Measurements from ENCODE around the gene APC. TPM values are rescaled to one million over a fixed set of nuclear protein-coding genes. Genes with fewer than 3 reads are reported as not detected.

The APC gene
- total RNA-seq, 1 donor from 2014 or later = 53.9 TPM

DNA sequence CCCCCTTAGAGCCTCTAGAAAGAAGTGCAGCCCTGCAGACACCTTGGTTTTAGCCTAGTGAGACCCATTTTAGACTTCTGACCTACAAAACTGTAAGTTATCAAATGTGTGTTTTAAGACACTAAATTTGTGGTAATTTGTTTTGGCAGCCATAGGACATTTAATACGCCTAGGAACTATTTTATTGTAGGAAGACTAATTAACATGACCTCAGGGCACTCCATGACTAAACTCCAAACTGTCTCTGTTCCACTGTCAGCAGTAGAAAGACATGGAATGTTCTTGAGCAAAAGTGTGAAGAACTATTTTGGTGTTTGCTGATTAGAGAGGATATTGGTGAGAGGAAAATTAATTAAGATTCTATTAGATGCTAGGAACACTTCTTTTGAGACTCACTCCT lies 4.1 kb upstream of the APC start:
- H3K4me3 ChIP-seq (ENCODE audit: insufficient read depth, low read depth, low read length) = no peak overlapping the region
- TF ChIP-seq CTCF (IDR thresholded peaks at IDR 0.05; ENCODE audit: insufficient read depth, low read depth, low read length) (no peak), EZH2 (IDR thresholded peaks at IDR 0.05; ENCODE audit: insufficient read depth, low read length) (no peak)
- no peaks in the 10 kb centered on the region for H3K27me3 Mint-ChIP-seq (ENCODE audit: low read depth, unreplicated experiment)
- no peak overlapping the region for H3K4me2 ChIP-seq (ENCODE audit: low read length)
- H3K9me3 ChIP-seq (ENCODE audit: insufficient read depth, low read depth, low read length) = no peaks in the 10 kb centered on the region
- no peaks in the 10 kb centered on the region for H3K9me3 Mint-ChIP-seq (ENCODE audit: unreplicated experiment)
- peaks cover 6% of the 10 kb centered on the region for H4K20me1 ChIP-seq (ENCODE audit: insufficient read depth, low read length)
- no peak overlapping the region for H3K9ac ChIP-seq (ENCODE audit: low read length)
- no peak for DNase-seq (ENCODE audit: low read depth)
- H2AFZ ChIP-seq (ENCODE audit: low read depth, low read length) = no peak overlapping the region
- no peaks in the 10 kb centered on the region for H3K36me3 Mint-ChIP-seq (ENCODE audit: low read depth, unreplicated experiment)
- H3K27me3 ChIP-seq (ENCODE audit: insufficient read depth, low read length) = no peaks in the 10 kb centered on the region
- no peaks in the 10 kb centered on the region for H3K36me3 ChIP-seq (ENCODE audit: insufficient read depth, low read length)
- peaks cover 52% of the 10 kb centered on the region for H3K79me2 ChIP-seq (ENCODE audit: insufficient read depth, low read length)
- H3K4me1 Mint-ChIP-seq (ENCODE audit: low read depth, unreplicated experiment) = peaks cover 6% of the 10 kb centered on the region
- FAIRE-seq = peak; percentile 26
- no peak overlapping the region for H3K27ac ChIP-seq (ENCODE audit: low read depth, low read length)
- no peak overlapping the region for H3K27ac Mint-ChIP-seq (ENCODE audit: unreplicated experiment)
- H3K4me1 ChIP-seq (ENCODE audit: insufficient read depth, low read length) = peaks cover 16% of the 10 kb centered on the region
- no peak overlapping the region for H3K4me3 Mint-ChIP-seq (ENCODE audit: unreplicated experiment)

GRCh38 chr5:112734597-112734996 lies 3.1 kb upstream of the APC start:
- peaks cover 6% of the 10 kb centered on the region for H4K20me1 ChIP-seq (ENCODE audit: insufficient read depth, low read length)
- no peaks in the 10 kb centered on the region for H3K36me3 ChIP-seq (ENCODE audit: insufficient read depth, low read length)
- no peak overlapping the region for H3K4me3 Mint-ChIP-seq (ENCODE audit: unreplicated experiment)
- H3K4me1 Mint-ChIP-seq (ENCODE audit: low read depth, unreplicated experiment) = peaks cover 6% of the 10 kb centered on the region
- no peak for FAIRE-seq
- no peaks in the 10 kb centered on the region for H3K27me3 Mint-ChIP-seq (ENCODE audit: low read depth, unreplicated experiment)
- H3K4me1 ChIP-seq (ENCODE audit: insufficient read depth, low read length) = peaks cover 21% of the 10 kb centered on the region
- no peaks in the 10 kb centered on the region for H3K36me3 Mint-ChIP-seq (ENCODE audit: low read depth, unreplicated experiment)
- no peak overlapping the region for H2AFZ ChIP-seq (ENCODE audit: low read depth, low read length)
- TF ChIP-seq EZH2 (IDR thresholded peaks at IDR 0.05; ENCODE audit: insufficient read depth, low read length) (no peak), CTCF (IDR thresholded peaks at IDR 0.05; ENCODE audit: insufficient read depth, low read depth, low read length) (no peak)
- H3K9me3 ChIP-seq (ENCODE audit: insufficient read depth, low read depth, low read length) = no peaks in the 10 kb centered on the region
- H3K27ac Mint-ChIP-seq (ENCODE audit: unreplicated experiment) = no peak overlapping the region
- peaks cover 58% of the 10 kb centered on the region for H3K79me2 ChIP-seq (ENCODE audit: insufficient read depth, low read length)
- H3K27me3 ChIP-seq (ENCODE audit: insufficient read depth, low read length) = no peaks in the 10 kb centered on the region
- no peak overlapping the region for H3K4me3 ChIP-seq (ENCODE audit: insufficient read depth, low read depth, low read length)
- H3K27ac ChIP-seq (ENCODE audit: low read depth, low read length) = no peak overlapping the region
- DNase-seq (ENCODE audit: low read depth) = no peak
- no peaks in the 10 kb centered on the region for H3K9me3 Mint-ChIP-seq (ENCODE audit: unreplicated experiment)
- no peak overlapping the region for H3K4me2 ChIP-seq (ENCODE audit: low read length)
- H3K9ac ChIP-seq (ENCODE audit: low read length) = no peak overlapping the region

- Mint-ChIP-seq H3K27me3 (ENCODE audit: low read depth, unreplicated experiment) (no peaks in the 10 kb centered on the region), H3K36me3 (ENCODE audit: low read depth, unreplicated experiment) (no peaks in the 10 kb centered on the region), H3K9me3 (ENCODE audit: unreplicated experiment) (no peaks in the 10 kb centered on the region), H3K4me1 (ENCODE audit: low read depth, unreplicated experiment) (peaks cover 6% of the 10 kb centered on the region), H3K4me3 (ENCODE audit: unreplicated experiment) (no peak overlapping the region), H3K27ac (ENCODE audit: unreplicated experiment) (peak overlapping the region; percentile 41)
- peak; percentile 62 for FAIRE-seq
- Histone ChIP-seq H3K27me3 (ENCODE audit: insufficient read depth, low read length) (no peaks in the 10 kb centered on the region), H2AFZ (ENCODE audit: low read depth, low read length) (no peak overlapping the region), H3K4me1 (ENCODE audit: insufficient read depth, low read length) (peaks cover 21% of the 10 kb centered on the region), H3K27ac (ENCODE audit: low read depth, low read length) (peak overlapping the region; percentile 67), H3K36me3 (ENCODE audit: insufficient read depth, low read length) (no peaks in the 10 kb centered on the region), H3K79me2 (ENCODE audit: insufficient read depth, low read length) (peaks cover 62% of the 10 kb centered on the region), H3K4me2 (ENCODE audit: low read length) (peak overlapping the region; percentile 32), H3K9me3 (ENCODE audit: insufficient read depth, low read depth, low read length) (no peaks in the 10 kb centered on the region), H3K4me3 (ENCODE audit: insufficient read depth, low read depth, low read length) (no peak overlapping the region), H3K9ac (ENCODE audit: low read length) (peak overlapping the region; percentile 12), H4K20me1 (ENCODE audit: insufficient read depth, low read length) (peaks cover 6% of the 10 kb centered on the region)
- no peak for TF ChIP-seq EZH2 (IDR thresholded peaks at IDR 0.05; ENCODE audit: insufficient read depth, low read length)
- TF ChIP-seq CTCF (IDR thresholded peaks at IDR 0.05; ENCODE audit: insufficient read depth, low read depth, low read length) = no peak
- DNase-seq (ENCODE audit: low read depth) = peak; percentile 64
These were observed 2.0 kb upstream of the APC start for GRCh38 chr5:112735702-112736101.

Measured in astrocyte (in vitro differentiated cells and primary cell).